ENCODE data around the gene GNG7.

Gene GNG7

GRCh38 chr19:2734589-2735288 lies 32.2 kb upstream of the GNG7 start:
- WGBS (ENCODE audit: insufficient coverage, insufficient read length): no CpG with 5 or more reads among the region's 26 CpGs
- no peak for DNase-seq (ENCODE audit: low read depth, low spot score)
- Histone ChIP-seq H3K36me3 (ENCODE audit: control insufficient read depth, insufficient read depth, low read length) (peaks cover 25% of the 10 kb centered on the region), H3K27ac (ENCODE audit: low read length) (no peak overlapping the region), H3K27me3 (ENCODE audit: control insufficient read depth, insufficient read depth, low read length) (no peaks in the 10 kb centered on the region), H3K4me3 (ENCODE audit: low read length) (no peak overlapping the region), H3K4me1 (ENCODE audit: control insufficient read depth, insufficient read depth, low read length) (no peaks in the 10 kb centered on the region), H3K9me3 (ENCODE audit: control insufficient read depth, insufficient read depth, low read length) (no peaks in the 10 kb centered on the region)

GRCh38 chr19:2733930-2734588 lies 31.6 kb upstream of the GNG7 start:
- H3K36me3 ChIP-seq (ENCODE audit: control insufficient read depth, insufficient read depth, low read length): peaks cover 25% of the 10 kb centered on the region
- DNase-seq (ENCODE audit: low read depth, low spot score): no peak

GRCh38 chr19:2732883-2733282 lies 30.4 kb upstream of the GNG7 start:
- peaks cover 25% of the 10 kb centered on the region for H3K36me3 ChIP-seq (ENCODE audit: control insufficient read depth, insufficient read depth, low read length)

More at GRCh38 chr19:2733930-2734588, 31.6 kb upstream of the GNG7 start:
- Histone ChIP-seq H3K4me1 (ENCODE audit: control insufficient read depth, insufficient read depth, low read length) (no peaks in the 10 kb centered on the region), H3K4me3 (ENCODE audit: low read length) (no peak overlapping the region), H3K9me3 (ENCODE audit: control insufficient read depth, insufficient read depth, low read length) (no peaks in the 10 kb centered on the region), H3K27ac (ENCODE audit: low read length) (no peak overlapping the region), H3K27me3 (ENCODE audit: control insufficient read depth, insufficient read depth, low read length) (no peaks in the 10 kb centered on the region)
- WGBS (ENCODE audit: insufficient coverage, insufficient read length): no CpG with 5 or more reads among the region's 35 CpGs

GRCh38 chr19:2732157-2732725 lies 29.7 kb upstream of the GNG7 start:
- H3K36me3 ChIP-seq (ENCODE audit: control insufficient read depth, insufficient read depth, low read length): peaks cover 25% of the 10 kb centered on the region
- DNase-seq (ENCODE audit: low read depth, low spot score): no peak
- WGBS (ENCODE audit: insufficient coverage, insufficient read length): no CpG with 5 or more reads among the region's 33 CpGs
- no peaks in the 10 kb centered on the region for H3K27me3 ChIP-seq (ENCODE audit: control insufficient read depth, insufficient read depth, low read length)
- no peaks in the 10 kb centered on the region for H3K4me1 ChIP-seq (ENCODE audit: control insufficient read depth, insufficient read depth, low read length)
- no peaks in the 10 kb centered on the region for H3K9me3 ChIP-seq (ENCODE audit: control insufficient read depth, insufficient read depth, low read length)
- H3K27ac ChIP-seq (ENCODE audit: low read length): no peak overlapping the region
- no peak overlapping the region for H3K4me3 ChIP-seq (ENCODE audit: low read length)

More at GRCh38 chr19:2732883-2733282, 30.4 kb upstream of the GNG7 start:
- no peaks in the 10 kb centered on the region for H3K4me1 ChIP-seq (ENCODE audit: control insufficient read depth, insufficient read depth, low read length)
- no peak overlapping the region for H3K4me3 ChIP-seq (ENCODE audit: low read length)
- WGBS (ENCODE audit: insufficient coverage, insufficient read length): no CpG with 5 or more reads among the region's 38 CpGs
- no peaks in the 10 kb centered on the region for H3K9me3 ChIP-seq (ENCODE audit: control insufficient read depth, insufficient read depth, low read length)
- no peaks in the 10 kb centered on the region for H3K27me3 ChIP-seq (ENCODE audit: control insufficient read depth, insufficient read depth, low read length)
- no peak for DNase-seq (ENCODE audit: low read depth, low spot score)
- no peak overlapping the region for H3K27ac ChIP-seq (ENCODE audit: low read length)

GRCh38 chr19:2731181-2731995 lies 28.9 kb upstream of the GNG7 start:
- Histone ChIP-seq H3K36me3 (ENCODE audit: control insufficient read depth, insufficient read depth, low read length) (peaks cover 17% of the 10 kb centered on the region), H3K4me3 (ENCODE audit: low read length) (no peak overlapping the region), H3K27ac (ENCODE audit: low read length) (no peak overlapping the region), H3K27me3 (ENCODE audit: control insufficient read depth, insufficient read depth, low read length) (no peaks in the 10 kb centered on the region), H3K9me3 (ENCODE audit: control insufficient read depth, insufficient read depth, low read length) (no peaks in the 10 kb centered on the region), H3K4me1 (ENCODE audit: control insufficient read depth, insufficient read depth, low read length) (no peaks in the 10 kb centered on the region; the same call in 1 of the 2 replicates)
- no CpG with 5 or more reads among the region's 41 CpGs for WGBS (ENCODE audit: insufficient coverage, insufficient read length)
- DNase-seq (ENCODE audit: low read depth, low spot score): no peak

- WGBS (ENCODE audit: insufficient coverage, insufficient read length): no CpG with 5 or more reads among the region's 26 CpGs
- H3K4me1 ChIP-seq (ENCODE audit: control insufficient read depth, insufficient read depth, low read length): no peaks in the 10 kb centered on the region; the same call in 1 of the 2 replicates
- no peak for DNase-seq (ENCODE audit: low read depth, low spot score)
- no peak overlapping the region for H3K27ac ChIP-seq (ENCODE audit: low read length)
- no peaks in the 10 kb centered on the region for H3K9me3 ChIP-seq (ENCODE audit: control insufficient read depth, insufficient read depth, low read length)
- H3K27me3 ChIP-seq (ENCODE audit: control insufficient read depth, insufficient read depth, low read length): no peaks in the 10 kb centered on the region
- peaks cover 8% of the 10 kb centered on the region for H3K36me3 ChIP-seq (ENCODE audit: control insufficient read depth, insufficient read depth, low read length)
- no peak overlapping the region for H3K4me3 ChIP-seq (ENCODE audit: low read length)
These were observed 27.7 kb upstream of the GNG7 start for GRCh38 chr19:2729943-2730818.

- no peak overlapping the region for H3K4me3 ChIP-seq (ENCODE audit: low read length)
- no peaks in the 10 kb centered on the region for H3K9me3 ChIP-seq (ENCODE audit: control insufficient read depth, insufficient read depth, low read length)
- no peaks in the 10 kb centered on the region for H3K27me3 ChIP-seq (ENCODE audit: control insufficient read depth, insufficient read depth, low read length)
- H3K4me1 ChIP-seq (ENCODE audit: control insufficient read depth, insufficient read depth, low read length): no peaks in the 10 kb centered on the region; the same call in 1 of the 2 replicates
- no peak for DNase-seq (ENCODE audit: low read depth, low spot score)
- H3K27ac ChIP-seq (ENCODE audit: low read length): no peak overlapping the region
- H3K36me3 ChIP-seq (ENCODE audit: control insufficient read depth, insufficient read depth, low read length): peaks cover 3% of the 10 kb centered on the region; the same call in 1 of the 2 replicates
- WGBS (ENCODE audit: insufficient coverage, insufficient read length): no CpG with 5 or more reads among the region's 23 CpGs
These were observed 26.4 kb upstream of the GNG7 start for GRCh38 chr19:2728783-2729387.

GRCh38 chr19:2727640-2727944 lies 25.1 kb upstream of the GNG7 start:
- no CpG with 5 or more reads among the region's 16 CpGs for WGBS (ENCODE audit: insufficient coverage, insufficient read length)
- H3K4me1 ChIP-seq (ENCODE audit: control insufficient read depth, insufficient read depth, low read length): no peaks in the 10 kb centered on the region; the same call in 1 of the 2 replicates
- H3K36me3 ChIP-seq (ENCODE audit: control insufficient read depth, insufficient read depth, low read length): no peaks in the 10 kb centered on the region
- no peaks in the 10 kb centered on the region for H3K9me3 ChIP-seq (ENCODE audit: control insufficient read depth, insufficient read depth, low read length)
- DNase-seq (ENCODE audit: low read depth, low spot score): no peak
- H3K4me3 ChIP-seq (ENCODE audit: low read length): no peak overlapping the region
- H3K27ac ChIP-seq (ENCODE audit: low read length): no peak overlapping the region
- no peaks in the 10 kb centered on the region for H3K27me3 ChIP-seq (ENCODE audit: control insufficient read depth, insufficient read depth, low read length)

- Histone ChIP-seq H3K4me1 (ENCODE audit: control insufficient read depth, insufficient read depth, low read length) (no peaks in the 10 kb centered on the region; the same call in 1 of the 2 replicates), H3K36me3 (ENCODE audit: control insufficient read depth, insufficient read depth, low read length) (no peaks in the 10 kb centered on the region), H3K27ac (ENCODE audit: low read length) (no peak overlapping the region), H3K9me3 (ENCODE audit: control insufficient read depth, insufficient read depth, low read length) (no peaks in the 10 kb centered on the region), H3K4me3 (ENCODE audit: low read length) (no peak overlapping the region), H3K27me3 (ENCODE audit: control insufficient read depth, insufficient read depth, low read length) (no peaks in the 10 kb centered on the region)
- DNase-seq (ENCODE audit: low read depth, low spot score): no peak
- WGBS (ENCODE audit: insufficient coverage, insufficient read length): no CpG with 5 or more reads among the region's 26 CpGs
These were observed 24.6 kb upstream of the GNG7 start for GRCh38 chr19:2726904-2727639.

Data from iPS DF 6.9 (cell line).